Measurements from ENCODE around the gene STMN3. TPM values are rescaled to one million over a fixed set of nuclear protein-coding genes. Genes with fewer than 3 reads are reported as not detected.
A peak's percentile ranks its signal among the peaks of the same experiment; 100 is the strongest.
"Not testable (repeated sequence)": the region's sequence is repeated elsewhere in the genome, so short reads cannot be mapped to it uniquely, and the experiment has no call there.

The STMN3 gene
- polyA plus RNA-seq, 12 donors: 8.8 to 48.5 (median 11.5) TPM; not detected in 1

DNA sequence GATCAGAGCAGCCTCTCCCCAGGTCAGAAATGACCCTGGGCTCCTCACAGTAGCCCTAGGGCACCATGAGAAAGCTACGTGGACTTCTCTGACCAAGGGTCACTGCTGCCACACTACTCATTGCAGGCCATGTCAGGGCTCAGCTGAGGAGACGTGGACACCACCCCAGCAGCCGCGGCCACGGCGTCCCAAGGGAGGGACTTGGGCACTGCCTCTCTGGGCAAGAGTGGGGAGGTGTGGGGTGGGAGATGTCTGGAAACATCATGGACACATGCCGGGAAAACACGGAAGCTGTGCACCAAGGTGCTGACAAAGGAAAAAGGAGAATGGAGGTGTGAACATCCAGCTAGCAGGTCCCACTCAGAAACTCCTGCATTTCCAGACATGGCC, 35.4 kb downstream of the STMN3 start:
- no peak for DNase-seq

GRCh38 chr20:63617092-63617875, 35.9 kb downstream of the STMN3 start:
- DNase-seq: no peak

GRCh38 chr20:63613863-63614594, 39.2 kb downstream of the STMN3 start:
- DNase-seq: not testable (repeated sequence)

DNA sequence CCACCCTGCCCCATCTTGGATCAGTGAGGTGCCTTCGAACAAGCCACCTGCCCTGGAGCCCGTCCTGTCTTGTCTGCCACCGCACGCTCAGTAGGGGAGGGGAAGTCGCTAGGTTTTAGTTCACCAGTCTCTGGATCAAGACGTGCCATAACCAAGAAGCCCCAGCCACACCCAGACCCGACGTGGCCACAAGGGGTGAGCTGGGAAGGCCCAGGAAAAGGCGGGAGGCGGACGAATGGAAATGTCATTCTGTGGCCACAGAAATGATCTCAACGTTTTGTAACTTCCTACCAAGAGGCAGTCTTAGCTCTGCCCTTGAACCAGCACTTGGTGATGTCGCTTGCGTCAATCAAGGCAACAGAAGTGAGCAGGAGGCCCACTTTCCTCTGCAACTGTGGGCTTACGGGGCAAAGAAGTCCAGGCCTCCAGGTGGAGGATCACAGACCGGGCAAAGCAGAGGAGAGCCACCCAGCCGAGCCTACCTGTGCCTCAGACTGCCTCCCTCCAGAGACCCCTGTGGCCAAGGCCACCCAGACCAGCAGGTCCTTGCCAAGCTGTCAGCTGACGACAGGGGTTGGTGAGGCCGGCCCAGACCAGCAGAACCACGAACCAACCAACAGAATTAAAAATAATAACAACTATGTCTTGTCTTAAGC, 40.8 kb downstream of the STMN3 start:
- DNase-seq: no peak

- DNase-seq: no peak
Observed at GRCh38 chr20:63611646-63612045, 41.6 kb downstream of the STMN3 start.

- DNase-seq: no peak
Observed at GRCh38 chr20:63610581-63611435, 42.4 kb downstream of the STMN3 start.

GRCh38 chr20:63606686-63607085, 46.5 kb downstream of the STMN3 start:
- no peak for DNase-seq

DNA sequence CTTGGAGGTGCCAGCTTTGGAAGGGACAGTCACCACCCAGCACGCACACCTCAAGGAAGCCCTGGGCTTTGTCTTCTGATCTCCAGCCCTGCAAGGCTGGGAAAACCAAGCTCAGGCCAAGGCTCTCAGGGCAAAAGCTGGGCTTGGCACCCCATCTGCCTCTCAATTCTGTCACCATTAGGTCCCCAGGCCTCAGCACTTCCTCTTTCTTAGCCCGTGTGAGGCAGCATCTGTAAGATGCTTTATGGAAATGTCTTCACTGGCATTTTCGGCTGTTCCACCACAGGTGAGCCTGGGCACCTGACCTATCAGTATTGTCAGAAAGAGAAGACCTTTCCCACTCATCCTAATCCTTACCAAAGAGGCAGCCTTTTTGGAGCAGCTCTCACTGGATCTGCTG, 50.9 kb downstream of the STMN3 start:
- DNase-seq: no peak

DNA sequence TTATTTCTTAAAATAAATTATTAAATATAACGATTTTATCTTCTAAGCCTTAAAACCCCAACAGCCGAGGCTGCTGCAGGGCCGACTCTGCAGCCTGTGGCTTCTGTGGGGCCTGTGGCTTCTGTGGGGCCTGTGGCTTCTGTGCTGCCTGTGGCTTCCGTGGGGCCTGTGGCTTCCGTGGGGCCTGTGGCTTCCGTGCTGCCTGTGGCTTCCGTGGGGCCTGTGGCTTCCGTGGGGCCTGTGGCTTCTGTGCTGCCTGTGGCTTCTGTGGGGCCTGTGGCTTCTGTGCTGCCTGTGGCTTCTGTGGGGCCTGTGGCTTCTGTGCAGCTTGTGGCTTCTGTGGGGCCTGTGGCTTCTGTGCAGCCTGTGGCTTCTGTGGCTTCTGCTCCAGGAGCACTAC, 51.5 kb downstream of the STMN3 start:
- DNase-seq: not testable (repeated sequence)

DNA sequence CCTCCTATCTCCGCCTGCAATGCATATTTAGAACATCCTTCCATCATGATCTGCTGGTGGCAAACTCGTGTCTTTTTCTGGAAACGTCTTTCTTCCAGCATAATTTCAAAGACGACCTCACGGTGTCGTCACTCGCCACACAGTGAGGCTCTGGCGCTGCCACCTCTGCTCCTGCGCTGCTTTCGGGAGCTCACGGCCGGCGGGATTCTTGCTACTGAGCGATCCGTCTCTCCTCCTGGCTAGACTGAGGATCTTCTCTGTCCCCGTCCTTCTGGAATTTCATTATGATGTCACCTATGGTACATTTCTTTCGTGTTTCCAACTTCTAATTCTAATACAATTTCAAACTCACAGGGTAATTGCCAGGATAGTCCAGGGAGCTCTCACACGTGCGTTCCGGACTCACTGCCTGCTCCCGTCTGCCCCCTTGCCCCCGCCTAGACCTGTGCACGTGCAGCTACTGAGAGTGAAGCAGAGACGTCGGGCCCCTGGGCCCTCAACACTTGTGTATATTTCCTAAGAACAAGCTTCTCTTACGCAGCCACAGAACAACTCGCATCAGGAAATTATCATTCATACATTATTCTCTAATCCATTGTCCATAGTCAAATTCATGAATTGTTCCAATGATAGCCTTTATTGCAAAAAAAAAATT, 53.7 kb downstream of the STMN3 start:
- DNase-seq: no peak

DNA sequence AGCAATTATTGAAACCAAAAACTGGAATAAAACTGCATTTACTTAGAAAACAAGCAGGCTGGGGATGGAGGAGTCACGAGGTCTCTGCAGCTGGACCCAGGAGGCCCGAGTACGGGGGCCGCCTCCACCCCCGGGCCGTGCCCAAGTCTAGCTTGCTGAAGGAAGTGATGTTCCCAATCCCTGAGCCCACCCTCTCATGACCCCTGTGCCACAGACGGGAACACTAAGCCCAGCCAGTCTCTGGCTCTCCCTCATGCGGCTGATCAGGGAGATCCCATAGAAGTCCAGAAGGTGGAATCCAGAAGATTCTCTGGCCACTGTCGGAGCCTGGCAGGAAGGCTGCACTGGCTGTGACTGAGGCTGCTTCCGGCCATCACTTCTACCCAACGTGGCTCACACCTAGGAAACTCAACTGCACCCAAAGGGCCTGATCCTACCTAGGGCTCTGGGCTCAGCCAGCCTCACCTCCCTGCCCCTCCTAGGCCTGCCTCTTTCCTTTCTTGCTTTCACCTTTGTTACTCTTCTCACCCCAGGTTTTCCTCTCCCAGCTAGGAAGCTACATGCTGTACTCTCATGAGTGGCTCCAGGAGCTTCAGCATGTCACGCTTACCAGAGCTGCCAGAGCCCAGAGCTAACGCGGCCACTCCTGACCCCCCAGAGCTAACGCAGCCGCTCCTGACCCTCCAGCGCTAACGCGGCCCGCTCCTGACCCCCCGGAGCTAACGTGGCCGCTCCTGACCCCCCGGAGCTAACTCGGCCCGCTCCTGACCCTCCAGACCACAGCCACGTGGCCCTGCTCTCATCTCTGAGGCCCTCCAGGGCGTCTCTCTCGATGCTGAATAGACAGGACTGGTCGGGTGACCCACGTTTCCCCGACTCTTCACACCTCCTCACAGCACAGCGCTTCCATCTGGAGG, 54.5 kb downstream of the STMN3 start:
- DNase-seq: no peak

DNA sequence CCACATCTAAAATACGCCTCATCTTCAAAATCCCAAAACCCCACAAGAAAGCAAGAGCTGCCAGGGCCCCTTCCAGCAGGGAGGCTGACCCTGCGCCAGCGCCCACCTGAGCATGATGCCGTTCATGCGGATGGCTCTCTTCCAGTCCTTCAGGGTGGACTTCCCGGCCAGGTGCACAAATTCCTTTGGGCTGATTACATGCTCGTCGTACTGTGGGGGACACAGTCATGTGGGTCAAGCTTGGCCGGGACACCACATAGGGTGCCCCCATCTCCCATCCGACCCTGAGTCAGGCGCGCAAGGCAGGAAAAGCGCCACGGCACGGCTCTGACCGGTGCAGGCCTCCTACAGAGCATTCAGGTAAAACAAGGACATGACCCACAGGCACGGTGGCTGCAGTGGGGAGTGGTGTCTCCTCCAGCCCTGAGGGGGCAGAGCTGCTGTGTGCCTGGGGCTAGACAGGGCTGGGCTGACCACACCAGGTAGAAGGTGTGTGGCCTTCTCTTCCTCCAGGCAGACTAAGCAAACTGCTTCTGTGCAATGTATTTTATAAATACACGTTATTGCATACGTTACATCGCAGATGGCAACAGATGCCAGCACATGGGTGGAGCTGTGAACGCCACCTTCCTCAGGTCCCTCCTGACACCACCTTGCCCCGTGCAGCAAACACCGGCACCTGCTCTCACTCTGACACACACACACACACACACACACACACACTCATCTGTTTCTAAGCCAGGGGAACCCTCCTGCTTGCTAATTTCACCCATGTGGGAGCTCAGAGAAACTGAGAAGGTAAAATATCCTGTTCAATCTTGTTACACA, 55.4 kb downstream of the STMN3 start:
- no peak for DNase-seq

DNA sequence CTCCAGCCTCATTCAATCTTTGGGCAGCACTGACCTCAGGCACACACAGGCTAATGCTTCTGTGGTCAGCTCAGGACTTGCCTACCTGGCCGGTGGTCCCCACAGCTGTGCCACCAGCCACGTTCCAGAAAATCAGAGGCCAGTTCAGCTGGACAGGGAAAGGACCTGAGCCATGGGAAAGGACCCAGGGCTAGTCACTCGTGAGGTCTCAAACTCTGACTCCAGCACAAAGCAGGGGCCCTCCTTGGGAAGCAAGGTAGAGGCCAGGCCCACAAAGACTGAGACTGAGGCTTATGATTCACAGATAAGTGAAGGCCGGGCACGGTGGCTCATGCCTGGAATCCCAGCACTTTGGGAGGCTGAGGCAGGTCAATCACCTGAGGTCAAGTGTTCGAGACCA, 56.8 kb downstream of the STMN3 start:
- no peak for DNase-seq

DNA sequence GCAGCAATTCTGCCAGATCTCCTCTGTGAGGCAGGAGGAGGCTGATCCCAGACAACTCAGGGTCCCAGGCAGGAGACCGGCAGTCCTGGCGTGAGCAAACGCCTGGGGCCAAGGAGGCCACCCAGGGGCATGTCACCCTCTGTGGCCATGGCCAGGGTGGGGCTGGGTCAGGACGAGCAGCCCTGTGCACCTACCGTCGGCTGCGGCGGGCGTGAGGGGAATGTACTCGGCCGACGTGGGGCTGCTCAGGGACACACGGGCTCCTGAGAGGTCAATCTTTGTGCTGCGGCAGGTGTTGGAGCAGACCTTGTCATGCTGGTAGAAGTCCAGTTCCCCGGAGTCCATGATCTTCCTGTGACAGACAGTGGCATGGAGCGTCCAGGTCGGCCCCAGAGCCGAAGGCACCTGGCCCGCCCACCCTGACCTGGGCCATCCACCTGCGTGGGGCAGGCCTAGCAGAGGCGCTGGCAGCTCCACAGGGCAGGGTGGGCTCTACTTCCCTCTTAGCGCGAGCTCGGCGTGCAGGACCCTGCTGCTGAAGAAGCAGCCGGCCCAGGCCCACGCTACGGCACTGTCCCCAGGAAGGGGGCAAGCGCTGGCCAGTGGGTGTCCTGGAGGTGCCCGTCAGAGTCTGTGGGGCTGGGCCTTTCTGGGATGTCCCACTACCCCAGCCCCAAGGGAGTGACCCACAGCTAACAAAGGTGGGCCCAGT, 57.7 kb downstream of the STMN3 start:
- no peak for DNase-seq

- peak; percentile 59 for DNase-seq
Observed at GRCh38 chr20:63594043-63594561, 59.1 kb downstream of the STMN3 start.

- no peak for DNase-seq
Observed at GRCh38 chr20:63592661-63593060, 60.6 kb downstream of the STMN3 start.

DNA sequence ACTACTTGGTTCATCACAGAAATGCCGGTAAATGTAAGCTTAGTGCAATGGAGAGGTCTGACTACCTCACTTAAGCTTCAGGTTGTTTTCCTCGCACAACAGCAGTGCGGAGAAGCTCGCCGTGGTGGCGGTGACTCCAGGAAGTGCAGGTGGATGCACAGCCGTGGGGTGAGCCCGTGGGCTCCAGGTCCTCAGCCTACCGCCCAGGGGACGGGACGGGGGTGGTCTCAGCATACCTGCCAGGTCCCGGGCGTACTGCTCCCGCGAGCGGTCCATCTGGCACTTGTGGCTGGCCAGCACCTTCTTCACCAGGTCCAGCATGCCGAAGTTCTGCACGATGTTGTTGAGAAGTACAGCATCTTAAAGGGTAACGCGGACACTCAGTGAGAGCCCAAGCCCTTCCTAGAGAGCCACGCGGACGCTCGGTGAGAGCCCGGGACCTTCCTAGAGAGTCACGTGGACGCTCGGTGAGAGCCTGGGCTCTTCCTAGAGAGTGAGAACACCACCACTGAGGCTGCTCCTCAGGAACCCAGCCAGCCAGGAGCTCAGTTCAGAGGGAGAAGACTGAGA, 61.4 kb downstream of the STMN3 start:
- DNase-seq: no peak

- DNase-seq: no peak
Observed at GRCh38 chr20:63591147-63591533, 62.1 kb downstream of the STMN3 start.

Measured in muscle of arm (tissue), 12 donors.